GM12875 (cell line): ENCODE results near the gene LOXHD1.

Experiments
- H3K4me3 ChIP-seq: one replicate; pipeline ENCODE4 v1.5.1; 2011; ENCODE audit warnings: low read depth, low read length, control low read depth
- TF ChIP-seq, protein P1 (sequence below): IDR thresholded peaks from 2 replicates; pipeline ENCODE4 v1.5.1; 2011; ENCODE audit warnings: low read depth, mild to moderate bottlenecking, control low read depth, inconsistent platforms, low read length, moderate library complexity, borderline replicate concordance; ENCODE audit not compliant: insufficient read depth

Gene LOXHD1

GRCh38 chr18:46573156-46573555, 83.9 kb downstream of the LOXHD1 start:
- TF ChIP-seq, protein P1, sequence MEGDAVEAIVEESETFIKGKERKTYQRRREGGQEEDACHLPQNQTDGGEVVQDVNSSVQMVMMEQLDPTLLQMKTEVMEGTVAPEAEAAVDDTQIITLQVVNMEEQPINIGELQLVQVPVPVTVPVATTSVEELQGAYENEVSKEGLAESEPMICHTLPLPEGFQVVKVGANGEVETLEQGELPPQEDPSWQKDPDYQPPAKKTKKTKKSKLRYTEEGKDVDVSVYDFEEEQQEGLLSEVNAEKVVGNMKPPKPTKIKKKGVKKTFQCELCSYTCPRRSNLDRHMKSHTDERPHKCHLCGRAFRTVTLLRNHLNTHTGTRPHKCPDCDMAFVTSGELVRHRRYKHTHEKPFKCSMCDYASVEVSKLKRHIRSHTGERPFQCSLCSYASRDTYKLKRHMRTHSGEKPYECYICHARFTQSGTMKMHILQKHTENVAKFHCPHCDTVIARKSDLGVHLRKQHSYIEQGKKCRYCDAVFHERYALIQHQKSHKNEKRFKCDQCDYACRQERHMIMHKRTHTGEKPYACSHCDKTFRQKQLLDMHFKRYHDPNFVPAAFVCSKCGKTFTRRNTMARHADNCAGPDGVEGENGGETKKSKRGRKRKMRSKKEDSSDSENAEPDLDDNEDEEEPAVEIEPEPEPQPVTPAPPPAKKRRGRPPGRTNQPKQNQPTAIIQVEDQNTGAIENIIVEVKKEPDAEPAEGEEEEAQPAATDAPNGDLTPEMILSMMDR: no peak
- H3K4me3 ChIP-seq: no peak overlapping the region

DNA sequence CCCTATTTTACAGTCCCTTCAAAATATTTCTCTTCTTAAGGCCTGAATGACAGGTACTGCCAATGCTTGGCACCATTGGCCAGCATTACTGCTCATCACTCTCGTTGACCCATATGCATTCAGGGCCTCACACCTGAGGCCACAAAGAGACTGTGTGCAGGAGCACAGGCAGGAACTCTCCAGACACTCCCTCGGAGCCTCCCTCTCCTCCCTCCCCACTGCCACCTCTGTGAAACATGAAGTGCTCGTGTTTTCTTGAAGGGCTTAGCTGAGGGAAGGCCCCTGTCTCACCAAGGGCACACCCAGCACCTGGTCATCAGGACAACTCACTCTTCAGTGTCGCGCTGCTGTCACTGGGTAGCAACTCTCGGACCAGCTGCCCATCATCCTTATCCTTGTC, 85.3 kb downstream of the LOXHD1 start:
- H3K4me3 ChIP-seq: no peak overlapping the region
- TF ChIP-seq, protein P1: no peak

- TF ChIP-seq, protein P1: no peak
- H3K4me3 ChIP-seq: no peak overlapping the region
Measured at GRCh38 chr18:46570666-46571065, 86.4 kb downstream of the LOXHD1 start.

DNA sequence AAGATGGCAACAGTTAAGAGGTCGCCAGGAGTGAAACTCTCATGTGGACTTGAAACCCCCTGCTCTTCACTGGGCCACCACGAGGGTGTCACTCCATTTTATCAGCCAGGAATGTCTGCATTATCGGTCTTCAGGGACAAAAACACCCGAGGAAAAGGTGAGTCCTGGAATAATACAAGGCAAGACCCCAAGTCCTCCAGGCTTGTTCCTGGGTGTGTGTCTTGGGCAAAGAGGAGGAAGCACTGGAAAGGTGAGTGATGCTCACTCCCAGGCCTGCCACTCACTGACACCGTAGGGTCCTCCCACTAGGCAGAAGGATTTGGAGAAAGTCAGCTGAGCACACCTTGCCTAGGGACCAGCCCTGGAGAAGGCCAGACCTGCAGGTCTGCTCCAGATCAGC, 86.9 kb downstream of the LOXHD1 start:
- TF ChIP-seq, protein P1: no peak
- no peak overlapping the region for H3K4me3 ChIP-seq

GRCh38 chr18:46569211-46569610, 87.8 kb downstream of the LOXHD1 start:
- no peak overlapping the region for H3K4me3 ChIP-seq

DNA sequence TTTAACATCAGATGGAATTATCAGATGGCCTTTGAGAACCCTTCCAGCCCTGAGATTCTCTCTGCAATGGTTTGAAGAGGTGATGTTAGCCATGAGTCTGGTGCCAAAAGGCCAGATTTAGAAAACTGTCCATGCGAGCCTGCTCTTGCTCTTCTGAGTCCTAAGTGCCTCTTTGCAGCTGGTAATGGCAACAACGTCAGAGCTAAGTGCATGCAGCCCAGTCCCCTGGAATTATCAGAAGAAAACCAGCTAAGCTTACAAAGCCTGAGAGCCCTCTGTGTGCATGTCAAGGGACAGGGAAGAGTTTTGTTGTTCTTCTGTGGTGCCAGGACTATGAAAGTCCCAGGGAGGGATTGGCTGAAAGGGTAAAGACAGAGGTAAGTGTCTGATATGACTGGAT, 89.8 kb downstream of the LOXHD1 start:
- no peak overlapping the region for H3K4me3 ChIP-seq
- TF ChIP-seq, protein P1: no peak

More at GRCh38 chr18:46569211-46569610, 87.8 kb downstream of the LOXHD1 start:
- TF ChIP-seq, protein P1: no peak

- TF ChIP-seq, protein P1: no peak
- H3K4me3 ChIP-seq: no peak overlapping the region
Measured at GRCh38 chr18:46566111-46566510, 90.9 kb downstream of the LOXHD1 start.
